NCI-H146 treated with DMSO at 0.1 percent for 48 hours (cell line): ENCODE results near the gene SMARCA1.

Experiments
- DNase-seq: peaks from one replicate; lab custom pipeline; 2025; ENCODE audit not compliant: unreplicated experiment; lab: John Stamatoyannopoulos, UW

SMARCA1 gene

DNA sequence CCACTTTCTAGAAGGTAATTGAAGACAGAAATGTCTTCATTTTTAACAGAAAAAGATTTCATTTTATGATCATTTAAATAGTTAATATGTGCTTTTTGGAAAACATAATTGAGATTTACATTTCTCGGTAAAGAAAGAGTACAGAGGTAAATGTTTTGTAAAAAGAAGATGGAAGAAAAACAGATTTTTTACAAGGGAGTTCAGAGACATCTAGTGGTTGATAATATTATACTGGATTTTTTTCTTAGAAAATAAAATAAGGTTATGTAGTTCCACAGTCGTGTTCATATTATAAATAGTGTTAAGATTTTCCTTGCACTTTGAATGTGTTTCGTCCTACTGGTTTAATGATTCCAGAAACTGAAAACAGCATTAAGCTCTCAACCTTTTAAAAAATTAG lies 60.6 kb downstream of the SMARCA1 start:
- DNase-seq, result no peak

DNA sequence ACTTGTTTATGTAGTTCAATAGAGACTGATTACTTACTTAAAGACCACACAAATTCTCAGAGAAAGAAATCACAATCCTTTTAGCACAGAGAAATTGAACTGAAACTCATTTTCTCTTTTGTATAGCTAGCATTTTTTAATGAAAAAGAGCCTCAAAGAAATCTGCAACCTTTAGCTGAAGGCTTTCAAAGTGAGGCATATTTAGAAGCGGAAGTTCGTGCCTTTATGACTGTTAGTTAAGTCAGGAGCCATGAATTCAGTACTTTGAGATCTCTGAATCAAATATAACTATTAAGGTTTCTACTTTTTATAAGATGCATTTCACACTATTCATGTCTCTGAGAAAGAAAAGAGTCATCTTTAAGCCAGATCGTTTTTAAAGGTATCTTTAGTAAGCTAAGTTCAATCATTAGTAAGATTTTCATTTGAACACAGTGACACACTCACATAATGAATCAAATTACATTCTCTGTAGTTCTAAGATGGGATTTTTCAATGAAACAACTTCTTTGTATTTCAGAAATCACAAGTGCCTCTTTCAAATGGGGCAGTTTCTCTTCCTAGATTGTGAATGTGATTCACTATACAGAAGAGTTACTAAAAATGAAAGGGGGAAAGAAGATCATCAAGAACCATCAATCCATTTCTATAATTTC lies 61.4 kb downstream of the SMARCA1 start:
- DNase-seq, result no peak

DNA sequence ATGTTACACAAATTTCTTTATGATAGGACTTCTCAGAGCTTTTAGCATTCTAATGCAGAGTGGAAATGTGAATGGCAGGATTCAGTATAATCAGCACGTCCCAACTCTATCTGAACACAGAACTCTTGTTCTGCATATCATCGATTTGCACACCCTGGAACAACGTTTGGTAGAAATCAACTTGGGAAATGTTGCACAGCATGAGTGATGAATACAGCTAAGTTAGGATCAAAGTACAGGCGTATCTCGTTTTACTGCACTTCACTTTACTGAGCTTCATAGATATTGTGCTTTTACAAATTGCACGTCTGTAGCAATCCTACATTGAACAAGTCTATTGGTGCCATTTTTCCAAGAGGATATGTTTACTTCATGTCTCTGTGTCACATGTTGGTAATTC lies 70.8 kb downstream of the SMARCA1 start:
- no peak for DNase-seq

DNA sequence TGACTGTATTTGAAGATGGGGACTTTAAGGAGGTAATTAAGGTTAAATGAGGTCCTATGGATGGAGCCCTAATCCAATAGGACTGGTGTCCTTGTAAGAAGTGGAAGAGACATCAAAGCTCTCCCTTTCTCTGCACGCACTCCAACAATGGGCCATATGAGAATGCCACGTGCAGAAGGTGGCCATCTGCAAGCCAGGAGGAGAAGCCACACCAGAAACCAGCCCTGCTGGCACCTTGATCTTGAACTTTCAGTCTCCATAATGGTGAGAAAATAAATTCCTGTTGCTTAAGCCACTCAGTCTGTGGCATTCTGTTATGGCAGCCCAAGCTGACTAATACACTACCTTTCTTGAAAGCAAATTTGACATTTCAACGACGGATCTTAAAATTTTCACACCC lies 73.2 kb downstream of the SMARCA1 start:
- no peak for DNase-seq

DNA sequence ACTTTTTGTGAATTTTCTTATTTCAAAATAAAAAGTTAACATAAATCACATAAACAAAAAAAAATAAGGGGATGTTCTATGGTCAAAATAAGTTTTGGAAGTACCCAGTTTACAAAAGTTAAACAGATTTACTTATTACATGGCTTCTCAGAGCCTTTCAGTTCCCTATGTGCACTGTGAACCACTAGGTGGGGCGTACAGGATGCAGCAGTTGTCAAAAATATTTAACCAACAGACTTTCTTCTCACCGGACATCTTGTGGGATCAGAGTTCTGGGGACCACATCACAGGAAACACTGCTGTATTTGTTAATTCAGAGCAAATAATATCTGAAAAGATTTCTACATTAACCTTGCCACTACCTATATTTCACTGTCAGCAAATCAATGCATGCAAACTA lies 74.1 kb downstream of the SMARCA1 start:
- no peak for DNase-seq

DNA sequence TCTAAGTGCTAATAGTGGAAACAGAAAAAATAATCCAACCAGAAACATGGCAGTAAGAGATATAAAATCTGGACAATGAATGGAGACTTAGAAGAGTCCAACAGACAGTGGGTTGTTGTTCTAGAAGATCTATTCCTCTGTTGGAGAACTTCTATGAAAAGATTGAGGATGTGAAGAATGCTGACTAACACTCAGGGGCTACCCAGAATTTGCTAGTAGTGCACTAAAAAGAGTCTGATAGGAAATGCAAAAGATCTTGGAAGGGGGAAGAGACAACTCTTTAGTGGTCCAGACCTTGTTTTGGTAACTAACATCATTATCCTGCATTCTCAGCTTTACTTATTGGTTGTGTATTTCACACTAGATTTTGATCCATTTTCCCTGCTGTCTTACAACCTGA lies 77.9 kb downstream of the SMARCA1 start:
- no peak for DNase-seq

DNA sequence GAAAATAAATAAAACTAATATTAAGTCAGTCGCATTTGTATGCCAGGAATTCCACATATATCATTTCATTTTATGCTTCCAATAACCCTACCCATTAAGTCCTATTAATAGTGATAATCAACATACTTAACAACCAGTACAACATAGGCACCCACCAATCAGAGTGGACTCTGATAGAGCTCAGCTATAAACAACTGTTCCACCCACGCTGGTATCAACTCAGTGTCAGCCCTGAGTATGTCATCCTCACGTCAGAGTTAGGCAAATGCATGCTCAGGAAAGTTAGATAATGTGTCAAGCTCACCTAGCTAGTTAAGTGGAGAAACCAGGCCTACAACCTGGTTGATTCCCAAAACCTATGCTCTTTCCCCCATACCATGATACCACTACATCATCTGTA lies 89.3 kb downstream of the SMARCA1 start:
- no peak for DNase-seq

DNA sequence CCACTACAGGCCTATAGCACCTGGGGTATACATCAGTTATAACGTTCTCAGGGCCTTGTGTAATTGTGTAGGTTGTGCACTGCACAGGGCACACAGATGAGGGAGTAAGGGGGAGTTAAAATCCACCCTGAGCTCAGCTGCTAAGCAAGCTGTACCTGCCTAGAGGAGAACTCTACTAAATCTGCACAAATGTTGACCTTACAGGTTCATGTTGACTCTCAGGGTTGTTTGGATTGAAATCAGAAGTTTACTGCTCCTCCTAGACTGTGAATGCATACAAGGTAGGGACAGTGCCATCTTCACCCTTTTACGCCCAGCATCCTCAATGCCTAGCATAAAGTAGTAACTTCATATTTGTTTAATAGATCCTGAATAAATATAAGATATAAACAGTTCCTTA lies 89.8 kb downstream of the SMARCA1 start:
- DNase-seq, result no peak

DNA sequence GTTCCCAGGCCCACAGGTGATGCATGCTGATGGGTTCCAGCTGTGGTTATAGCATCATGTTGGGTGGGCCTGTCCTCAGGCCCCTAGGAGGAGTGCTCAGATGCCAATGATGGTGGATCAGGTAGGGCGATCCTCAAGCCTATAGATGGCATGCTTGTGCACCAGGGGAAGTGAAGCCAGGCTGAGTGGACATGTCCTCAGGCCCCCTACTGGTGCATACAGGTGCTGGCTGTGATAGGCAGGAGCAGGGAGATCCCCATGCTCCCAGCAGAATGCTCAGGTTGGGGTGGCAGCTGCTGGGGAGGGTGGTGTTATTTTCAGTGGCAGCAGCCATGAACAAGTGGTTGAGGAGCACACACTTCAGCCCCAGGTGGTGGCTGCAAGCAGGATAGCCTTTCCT lies 96.0 kb downstream of the SMARCA1 start:
- no peak for DNase-seq

DNA sequence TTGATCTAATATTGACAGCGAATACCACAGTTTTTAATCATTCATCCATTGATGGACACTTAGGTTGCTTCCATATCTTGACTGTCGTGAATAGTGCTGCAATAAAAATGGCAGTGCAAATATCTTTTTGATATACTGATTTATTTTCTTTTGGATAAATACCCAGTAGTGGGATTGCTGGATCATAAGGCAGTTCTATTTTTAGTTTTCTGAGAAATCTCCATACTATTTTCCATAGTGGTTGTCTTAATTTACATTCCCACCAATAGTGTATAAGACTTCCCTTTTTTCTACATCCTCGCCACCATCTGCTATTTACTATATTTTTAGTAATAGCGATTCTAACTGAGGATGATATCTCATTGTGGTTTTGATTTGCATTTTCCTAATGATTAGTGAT lies 100.1 kb downstream of the SMARCA1 start:
- no peak for DNase-seq

DNA sequence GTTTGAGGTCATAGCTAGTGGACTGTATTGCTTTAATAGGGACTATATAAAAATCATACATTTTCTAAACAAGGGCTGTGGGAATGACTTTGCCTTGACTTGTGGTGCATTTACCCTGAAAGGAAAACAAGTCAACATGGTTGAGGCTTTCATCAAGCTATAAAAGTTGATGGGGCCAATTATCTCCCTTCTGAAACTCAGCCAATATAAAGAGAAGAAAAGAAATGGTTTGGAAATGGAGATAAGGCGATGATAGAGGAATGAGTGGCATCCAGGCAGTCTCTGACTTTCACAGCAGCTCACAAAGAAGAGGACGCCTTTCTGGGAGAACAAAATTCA lies 118.7 kb downstream of the SMARCA1 start:
- no peak for DNase-seq

DNA sequence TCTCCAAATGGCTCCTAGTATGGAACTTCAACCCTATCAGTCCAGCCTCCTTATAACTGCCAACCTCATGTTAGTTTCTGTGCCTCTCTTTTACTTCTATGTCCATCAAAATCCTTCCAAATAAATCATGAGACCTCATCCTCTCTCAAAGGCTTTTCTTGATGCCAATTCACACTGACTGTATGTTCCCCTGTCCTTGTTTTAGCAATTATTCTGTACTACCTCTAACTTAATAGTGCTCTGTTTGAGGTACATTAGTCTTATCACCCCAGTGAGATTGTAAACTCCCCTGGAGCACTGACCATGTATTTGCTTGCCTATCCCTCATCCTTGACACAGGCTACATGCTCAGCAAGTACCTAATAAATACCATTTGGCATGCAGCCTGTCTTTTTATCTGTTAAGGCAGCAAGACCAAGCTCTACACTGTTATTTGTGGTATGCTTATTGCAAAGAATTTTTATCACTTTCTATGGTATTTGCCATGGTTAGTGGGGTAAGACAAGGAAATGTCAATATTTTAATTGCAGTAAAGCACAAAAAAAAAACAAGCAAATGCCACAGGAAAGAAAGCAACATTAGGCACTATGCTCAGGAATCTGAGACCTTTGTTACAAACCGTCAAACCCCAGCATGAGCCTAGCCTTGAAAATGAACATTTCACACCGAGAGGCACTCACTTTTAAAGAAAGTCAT lies 119.2 kb downstream of the SMARCA1 start:
- DNase-seq, result no peak
